PC-3 (cell line): ENCODE measurements around the gene HS3ST4.

ENCODE experiments used
- CTCF ChIP-seq: fragments of 300-600 bp; sonication (generic); conservative IDR thresholded peaks from 2 replicates; pipeline ENCODE4 v1.5.1; 2017; ENCODE audit warnings: antibody characterized with exemption, low read depth, mild to moderate bottlenecking, low read length
- EZH2 ChIP-seq: fragments of 300-600 bp; sonication (generic); IDR thresholded peaks from one replicate; pipeline ENCODE4 v1.6.1; 2017; ENCODE audit warnings: antibody characterized with exemption, mild to moderate bottlenecking, low read length; ENCODE audit not compliant: unreplicated experiment

GRCh38 chr16:26108836-26109505 lies 417.2 kb downstream of the HS3ST4 start:
- TF ChIP-seq CTCF = no peak
- TF ChIP-seq EZH2 = no peak
